ENCODE data around the gene FMNL2. TPM values are rescaled to one million over a fixed set of nuclear protein-coding genes. Genes with fewer than 3 reads are reported as not detected.

The FMNL2 gene
- total and polyA plus RNA-seq, 10 donors = 8.8 to 59.3 (median 33.5) TPM

- Histone ChIP-seq H3K36me3 (no peaks in the 10 kb centered on the region), H3K4me3 (no peak overlapping the region), H3K27ac (no peak overlapping the region), H3K9me3 (no peaks in the 10 kb centered on the region), H3K4me1 (no peaks in the 10 kb centered on the region), H3K27me3 (replicated peaks in 1 of 7) (no peaks in the 10 kb centered on the region)
- TF ChIP-seq POLR2AphosphoS5 (IDR thresholded peaks at IDR 0.05) (no peak), POLR2A (IDR thresholded peaks at IDR 0.05) (no peak)
- TF ChIP-seq, protein P1, sequence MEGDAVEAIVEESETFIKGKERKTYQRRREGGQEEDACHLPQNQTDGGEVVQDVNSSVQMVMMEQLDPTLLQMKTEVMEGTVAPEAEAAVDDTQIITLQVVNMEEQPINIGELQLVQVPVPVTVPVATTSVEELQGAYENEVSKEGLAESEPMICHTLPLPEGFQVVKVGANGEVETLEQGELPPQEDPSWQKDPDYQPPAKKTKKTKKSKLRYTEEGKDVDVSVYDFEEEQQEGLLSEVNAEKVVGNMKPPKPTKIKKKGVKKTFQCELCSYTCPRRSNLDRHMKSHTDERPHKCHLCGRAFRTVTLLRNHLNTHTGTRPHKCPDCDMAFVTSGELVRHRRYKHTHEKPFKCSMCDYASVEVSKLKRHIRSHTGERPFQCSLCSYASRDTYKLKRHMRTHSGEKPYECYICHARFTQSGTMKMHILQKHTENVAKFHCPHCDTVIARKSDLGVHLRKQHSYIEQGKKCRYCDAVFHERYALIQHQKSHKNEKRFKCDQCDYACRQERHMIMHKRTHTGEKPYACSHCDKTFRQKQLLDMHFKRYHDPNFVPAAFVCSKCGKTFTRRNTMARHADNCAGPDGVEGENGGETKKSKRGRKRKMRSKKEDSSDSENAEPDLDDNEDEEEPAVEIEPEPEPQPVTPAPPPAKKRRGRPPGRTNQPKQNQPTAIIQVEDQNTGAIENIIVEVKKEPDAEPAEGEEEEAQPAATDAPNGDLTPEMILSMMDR (IDR thresholded peaks at IDR 0.05 in 8 of 11, conservative IDR thresholded peaks at IDR 0.05 in 3 of 11) = no peak
- WGBS, 5 donors = 71 to 93% (median 88%) methylated on average over 5 of the region's 5 CpGs
- intact Hi-C loops (cut with DNase I; ENCODE audit: low total_unique reads) = no loop called here
- no peak for DNase-seq
Observed at GRCh38 chr2:152458441-152458940, 123.5 kb downstream of the FMNL2 start.

- Histone ChIP-seq H3K36me3 (no peaks in the 10 kb centered on the region), H3K27ac (no peak overlapping the region), H3K4me1 (no peaks in the 10 kb centered on the region), H3K27me3 (replicated peaks in 1 of 7) (no peaks in the 10 kb centered on the region), H3K4me3 (no peak overlapping the region), H3K9me3 (no peaks in the 10 kb centered on the region)
- TF ChIP-seq, protein P1 (IDR thresholded peaks at IDR 0.05 in 8 of 11, conservative IDR thresholded peaks at IDR 0.05 in 3 of 11) = no peak
- no peak for TF ChIP-seq POLR2A (IDR thresholded peaks at IDR 0.05)
- no peak for TF ChIP-seq POLR2AphosphoS5 (IDR thresholded peaks at IDR 0.05)
- 90 to 96% (median 92%) methylated on average over 2 of the region's 2 CpGs for WGBS, 5 donors
- intact Hi-C loops (cut with DNase I; ENCODE audit: low total_unique reads) = no loop called here
- no peak for DNase-seq
Observed at GRCh38 chr2:152459091-152459490, 124.1 kb downstream of the FMNL2 start.

- no peaks in the 10 kb centered on the region for H3K36me3 ChIP-seq
- no peaks in the 10 kb centered on the region for H3K27me3 ChIP-seq (replicated peaks in 1 of 7)
- intact Hi-C loops (cut with DNase I; ENCODE audit: low total_unique reads) = no loop called here
- 83 to 97% (median 92%) methylated on average over 6 of the region's 6 CpGs for WGBS, 5 donors
- no peak overlapping the region for H3K4me3 ChIP-seq
- H3K4me1 ChIP-seq = peaks cover 0 to 13% (median 10%) of the 10 kb centered on the region in 6 donors
- TF ChIP-seq POLR2AphosphoS5 (IDR thresholded peaks at IDR 0.05) (no peak), POLR2A (IDR thresholded peaks at IDR 0.05) (no peak)
- TF ChIP-seq, protein P1 (IDR thresholded peaks at IDR 0.05 in 8 of 11, conservative IDR thresholded peaks at IDR 0.05 in 3 of 11) = no peak
- no peak overlapping the region for H3K27ac ChIP-seq
- no peaks in the 10 kb centered on the region for H3K9me3 ChIP-seq
- DNase-seq = no peak
Observed at GRCh38 chr2:152460567-152460966, 125.6 kb downstream of the FMNL2 start.

DNA sequence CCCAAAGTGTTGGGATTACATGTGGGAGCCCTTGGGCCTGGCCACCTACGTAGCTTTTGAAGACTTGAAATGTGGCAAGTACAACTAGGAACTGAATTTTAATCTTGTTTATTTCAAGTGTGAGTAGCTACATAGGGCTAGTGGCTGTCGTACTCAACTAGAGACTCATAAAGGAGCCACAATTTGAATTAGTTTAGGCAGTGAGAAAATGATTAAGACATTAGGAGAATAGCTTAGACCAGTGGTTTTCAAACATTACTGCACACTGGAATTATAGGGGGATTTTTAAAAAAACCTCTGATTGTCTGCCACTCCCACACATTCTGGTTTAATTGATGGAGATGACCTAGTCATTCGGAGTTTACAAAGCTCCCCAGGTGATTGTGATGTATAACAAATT lies 127.1 kb downstream of the FMNL2 start:
- Histone ChIP-seq H3K4me1 (peaks cover 3 to 29% (median 26%) of the 10 kb centered on the region in 6 donors), H3K27me3 (replicated peaks in 1 of 7) (no peaks in the 10 kb centered on the region), H3K9me3 (no peaks in the 10 kb centered on the region), H3K27ac (no peak overlapping the region), H3K4me3 (no peak overlapping the region), H3K36me3 (no peaks in the 10 kb centered on the region)
- TF ChIP-seq POLR2A (IDR thresholded peaks at IDR 0.05) (no peak), POLR2AphosphoS5 (IDR thresholded peaks at IDR 0.05) (no peak)
- TF ChIP-seq, protein P1 (IDR thresholded peaks at IDR 0.05 in 8 of 11, conservative IDR thresholded peaks at IDR 0.05 in 3 of 11) = no peak
- intact Hi-C loops (cut with DNase I; ENCODE audit: low total_unique reads) = no loop called here
- no peak for DNase-seq
- 80 to 94% (median 83%) methylated on average over 3 of the region's 3 CpGs for WGBS, 5 donors

Measured in spleen (tissue), 11 donors.